ENCODE data around the gene HINFP.
"Not testable (repeated sequence)": the region's sequence is repeated elsewhere in the genome, so short reads cannot be mapped to it uniquely, and the experiment has no call there.

The HINFP gene

GRCh38 chr11:119175493-119176077, 54.2 kb downstream of the HINFP start:
- DNase-seq (ENCODE audit: extremely low read depth, low read depth): no peak
- H3K4me3 ChIP-seq (replicated peaks; ENCODE audit: low read depth, low read length): no peak overlapping the region
- TF ChIP-seq, protein P1, sequence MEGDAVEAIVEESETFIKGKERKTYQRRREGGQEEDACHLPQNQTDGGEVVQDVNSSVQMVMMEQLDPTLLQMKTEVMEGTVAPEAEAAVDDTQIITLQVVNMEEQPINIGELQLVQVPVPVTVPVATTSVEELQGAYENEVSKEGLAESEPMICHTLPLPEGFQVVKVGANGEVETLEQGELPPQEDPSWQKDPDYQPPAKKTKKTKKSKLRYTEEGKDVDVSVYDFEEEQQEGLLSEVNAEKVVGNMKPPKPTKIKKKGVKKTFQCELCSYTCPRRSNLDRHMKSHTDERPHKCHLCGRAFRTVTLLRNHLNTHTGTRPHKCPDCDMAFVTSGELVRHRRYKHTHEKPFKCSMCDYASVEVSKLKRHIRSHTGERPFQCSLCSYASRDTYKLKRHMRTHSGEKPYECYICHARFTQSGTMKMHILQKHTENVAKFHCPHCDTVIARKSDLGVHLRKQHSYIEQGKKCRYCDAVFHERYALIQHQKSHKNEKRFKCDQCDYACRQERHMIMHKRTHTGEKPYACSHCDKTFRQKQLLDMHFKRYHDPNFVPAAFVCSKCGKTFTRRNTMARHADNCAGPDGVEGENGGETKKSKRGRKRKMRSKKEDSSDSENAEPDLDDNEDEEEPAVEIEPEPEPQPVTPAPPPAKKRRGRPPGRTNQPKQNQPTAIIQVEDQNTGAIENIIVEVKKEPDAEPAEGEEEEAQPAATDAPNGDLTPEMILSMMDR (IDR thresholded peaks at IDR 0.05; ENCODE audit: low read depth, low read length, missing control alignments): no peak

GRCh38 chr11:119178166-119178680, 56.8 kb downstream of the HINFP start:
- no peak for DNase-seq (ENCODE audit: extremely low read depth, low read depth)
- TF ChIP-seq, protein P1 (IDR thresholded peaks at IDR 0.05; ENCODE audit: low read depth, low read length, missing control alignments): no peak
- H3K4me3 ChIP-seq (replicated peaks; ENCODE audit: low read depth, low read length): no peak overlapping the region

DNA sequence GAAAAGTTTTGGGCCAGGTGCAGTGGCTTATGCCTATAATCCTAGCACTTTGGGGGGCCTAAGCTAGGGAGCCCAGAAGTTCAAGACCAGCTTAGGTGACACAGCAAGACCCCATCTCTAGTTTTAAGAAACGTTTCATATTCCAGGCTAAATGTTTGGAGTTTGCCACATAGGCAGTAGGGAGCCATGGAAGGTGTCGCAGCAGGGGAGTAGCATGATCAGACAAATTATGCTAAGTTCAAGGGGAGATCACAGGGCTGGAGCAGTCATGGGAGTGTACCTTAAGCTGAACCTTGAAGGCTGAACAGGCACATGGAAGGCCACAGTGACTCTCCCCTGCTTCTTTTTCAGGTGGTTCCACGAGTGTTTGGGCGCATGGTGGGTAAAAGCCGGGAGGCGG, 58.0 kb downstream of the HINFP start:
- no peak overlapping the region for H3K4me3 ChIP-seq (replicated peaks; ENCODE audit: low read depth, low read length)
- TF ChIP-seq, protein P1 (IDR thresholded peaks at IDR 0.05; ENCODE audit: low read depth, low read length, missing control alignments): no peak
- no peak for DNase-seq (ENCODE audit: extremely low read depth, low read depth)

GRCh38 chr11:119179983-119180382, 58.6 kb downstream of the HINFP start:
- DNase-seq (ENCODE audit: extremely low read depth, low read depth): no peak
- TF ChIP-seq, protein P1 (IDR thresholded peaks at IDR 0.05; ENCODE audit: low read depth, low read length, missing control alignments): no peak

DNA sequence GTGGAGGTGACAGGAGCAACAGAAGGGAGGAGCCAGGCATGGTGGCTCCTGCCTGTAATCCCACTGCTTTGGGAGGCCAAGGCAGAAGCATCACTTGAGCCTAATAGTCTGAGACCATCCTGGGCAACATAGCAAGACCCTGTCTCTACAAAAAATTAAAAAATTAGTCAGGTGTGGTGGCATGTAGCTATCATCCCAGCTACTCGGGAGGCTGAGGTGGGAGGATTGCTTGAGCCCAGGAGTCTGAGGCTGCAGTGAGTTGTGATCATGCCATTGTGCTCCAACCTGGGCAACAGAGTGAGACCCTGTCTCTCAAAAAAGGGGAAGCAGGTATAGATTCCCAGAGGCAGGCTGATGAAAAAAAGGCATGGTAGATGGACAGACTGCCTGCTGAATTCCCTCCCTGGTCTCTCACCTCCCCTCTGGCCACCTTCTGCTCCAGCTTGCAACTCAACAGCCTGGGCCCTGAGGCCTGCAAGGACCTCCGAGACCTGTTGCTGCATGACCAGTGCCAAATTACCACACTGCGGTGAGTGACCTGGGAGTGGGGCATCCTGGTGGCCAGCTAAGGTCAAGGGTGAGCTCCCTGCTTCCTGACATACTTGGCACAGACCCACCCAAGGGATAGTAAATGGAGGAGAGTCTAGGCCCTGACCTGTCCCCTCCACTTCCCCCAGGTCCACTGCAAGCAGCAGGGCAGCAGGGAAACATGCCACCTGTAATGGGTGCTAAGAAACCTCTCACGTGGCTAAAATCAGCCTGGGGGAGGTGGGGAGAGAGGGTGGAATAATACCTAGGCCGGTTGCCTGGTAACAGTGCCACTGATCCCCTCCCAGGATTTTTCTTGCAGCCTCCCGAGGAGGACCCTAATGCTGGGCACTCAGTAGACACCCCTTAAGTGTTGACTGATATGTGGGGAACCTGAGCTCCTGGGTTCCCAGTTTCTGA, 59.6 kb downstream of the HINFP start:
- DNase-seq (ENCODE audit: extremely low read depth, low read depth): no peak
- TF ChIP-seq, protein P1 (IDR thresholded peaks at IDR 0.05; ENCODE audit: low read depth, low read length, missing control alignments): no peak
- H3K4me3 ChIP-seq (replicated peaks; ENCODE audit: low read depth, low read length): no peak overlapping the region

More at GRCh38 chr11:119179983-119180382, 58.6 kb downstream of the HINFP start:
- no peak overlapping the region for H3K4me3 ChIP-seq (replicated peaks; ENCODE audit: low read depth, low read length)

DNA sequence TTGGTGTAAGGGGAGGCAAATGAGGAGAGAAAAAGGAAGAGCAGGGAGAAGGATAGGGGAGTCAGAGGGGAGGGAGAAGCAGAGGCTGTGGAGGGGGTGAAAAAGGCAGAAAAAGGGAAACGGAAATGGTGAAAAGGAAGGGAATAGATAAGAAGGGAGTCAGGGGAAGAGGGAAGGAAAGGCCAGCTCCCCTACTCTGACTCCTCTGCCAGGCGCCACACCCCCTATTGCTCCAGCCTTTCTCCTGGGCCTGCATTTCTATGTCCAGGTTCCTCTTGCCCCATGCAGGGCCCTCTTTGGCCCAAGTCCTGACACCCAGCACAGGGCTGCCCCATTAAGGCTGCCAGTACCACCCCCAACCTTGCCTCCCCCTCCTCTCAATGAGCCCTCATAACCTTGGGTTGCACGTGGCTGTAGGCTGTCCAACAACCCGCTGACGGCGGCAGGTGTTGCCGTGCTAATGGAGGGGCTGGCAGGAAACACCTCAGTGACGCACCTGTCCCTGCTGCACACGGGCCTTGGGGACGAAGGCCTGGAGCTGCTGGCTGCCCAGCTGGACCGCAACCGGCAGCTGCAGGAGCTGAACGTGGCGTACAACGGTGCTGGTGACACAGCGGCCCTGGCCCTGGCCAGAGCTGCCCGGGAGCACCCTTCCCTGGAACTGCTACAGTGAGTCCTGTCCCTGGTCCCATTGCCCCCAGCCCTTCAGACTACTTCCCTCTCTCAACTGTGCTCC, 60.5 kb downstream of the HINFP start:
- TF ChIP-seq, protein P1 (IDR thresholded peaks at IDR 0.05; ENCODE audit: low read depth, low read length, missing control alignments): no peak
- DNase-seq (ENCODE audit: extremely low read depth, low read depth): no peak
- H3K4me3 ChIP-seq (replicated peaks; ENCODE audit: low read depth, low read length): no peak overlapping the region

DNA sequence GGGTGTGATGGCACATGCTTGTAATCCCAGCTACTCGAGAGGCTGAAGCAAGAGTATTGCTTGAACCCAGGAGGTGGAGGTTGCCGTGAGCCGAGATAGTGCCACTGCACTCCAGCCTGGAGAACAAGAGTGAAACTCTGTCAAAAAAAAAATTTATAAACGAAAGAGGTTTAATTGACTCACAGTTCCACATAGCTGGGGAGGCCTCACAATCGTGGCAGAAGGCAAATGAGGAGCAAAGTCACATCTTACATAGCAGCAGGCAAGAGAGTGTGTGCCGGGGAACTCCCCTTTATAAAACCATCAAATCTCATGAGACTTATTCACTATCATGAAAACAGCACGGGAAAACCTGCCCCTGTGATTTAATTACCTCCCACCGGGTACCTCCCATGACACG, 63.0 kb downstream of the HINFP start:
- not testable (repeated sequence) for DNase-seq (ENCODE audit: extremely low read depth, low read depth); H3K4me3 ChIP-seq (replicated peaks; ENCODE audit: low read depth, low read length)

Measured in HFF-Myc (cell line).